IMR-90 (cell line): ENCODE measurements around the gene MNDA. TPM values are rescaled to one million over a fixed set of nuclear protein-coding genes. Genes with fewer than 3 reads are reported as not detected.

ENCODE experiments used
- ATAC-seq: fragments of 200-7000 bp; cut with Tn5 transposase; 2 replicates; pipeline ENCODE4 v1.9.1; 2020; ENCODE audit warnings: low read depth, mild to moderate bottlenecking, moderate library complexity
- BruUV-seq: library from RNA; stranded (reverse); fragments of 400-500 nt; replicated peaks from 2 replicates; lab custom pipeline; 2021; lab: Mats Ljungman, UMichigan
- CTCF ChIA-PET: fragments of 300-600 bp; formaldehyde crosslinking; extraction: SDS; loops from one replicate; lab custom pipeline; 2021; ENCODE audit warnings: antibody characterized with exemption; lab: Yijun Ruan, JAX
- POLR2A ChIA-PET: fragments of 300-600 bp; sonication (Branson Sonifier 250); formaldehyde crosslinking; loops from one replicate; lab custom pipeline; 2022; ENCODE audit warnings: antibody characterized with exemption; ENCODE audit not compliant: unreplicated experiment; lab: Charles Lee
- DNase-seq: peaks from one replicate; pipeline ENCODE4 v3.0.0; 2013
- H2AFZ ChIP-seq: replicated peaks from 2 replicates; pipeline ENCODE3; 2013; ENCODE audit warnings: low read length, mild to moderate bottlenecking; ENCODE audit not compliant: poor library complexity
- H2AK5ac ChIP-seq: 2 replicates; pipeline ENCODE4 v1.6.1; 2013; ENCODE audit warnings: low read depth, low read length, inconsistent platforms
- H2AK9ac ChIP-seq: replicated peaks from 2 replicates; pipeline ENCODE3; 2013; ENCODE audit warnings: mild to moderate bottlenecking, low read depth, low read length, moderate library complexity; ENCODE audit not compliant: poor library complexity
- H2BK120ac ChIP-seq: 2 replicates; pipeline ENCODE4 v1.6.1; 2013; ENCODE audit warnings: low read depth, low read length, inconsistent platforms
- H2BK15ac ChIP-seq: 3 replicates; pipeline ENCODE4 v1.6.1; 2013; ENCODE audit warnings: low read depth, low read length, inconsistent platforms
- H2BK20ac ChIP-seq: 2 replicates; pipeline ENCODE4 v1.6.1; 2013; ENCODE audit warnings: low read depth, mild to moderate bottlenecking, inconsistent platforms, low read length, moderate library complexity
- H2BK5ac ChIP-seq: 2 replicates; pipeline ENCODE4 v1.6.1; 2013; ENCODE audit warnings: mild to moderate bottlenecking, low read depth, low read length, inconsistent platforms; ENCODE audit not compliant: poor library complexity, severe bottlenecking
- H3K14ac ChIP-seq: replicated peaks from 2 replicates; pipeline ENCODE4 v1.6.1; 2013; ENCODE audit warnings: low read depth, low read length, inconsistent platforms
- H3K18ac ChIP-seq: 2 replicates; pipeline ENCODE4 v1.6.1; 2013; ENCODE audit warnings: low read depth, low read length, control low read depth
- H3K23ac ChIP-seq: 2 replicates; pipeline ENCODE4 v1.6.1; 2013; ENCODE audit warnings: low read depth, low read length, inconsistent platforms
- H3K27ac ChIP-seq: 2 replicates; pipeline ENCODE4 v1.5.1; 2013; ENCODE audit warnings: mild to moderate bottlenecking, control low read depth, low read length; ENCODE audit not compliant: insufficient read depth
- H3K27me3 ChIP-seq: 2 replicates; pipeline ENCODE4 v1.6.1; 2013; ENCODE audit warnings: low read length; ENCODE audit not compliant: control insufficient read depth, insufficient read depth
- H3K36me3 ChIP-seq: 2 replicates; pipeline ENCODE4 v1.6.1; 2013; ENCODE audit warnings: low read length, mixed read lengths; ENCODE audit not compliant: control insufficient read depth, insufficient read depth
- H3K4ac ChIP-seq: 2 replicates; pipeline ENCODE4 v1.6.1; 2013; ENCODE audit warnings: low read depth, low read length, inconsistent platforms
- H3K4me1 ChIP-seq: 2 replicates; pipeline ENCODE4 v1.6.1; 2013; ENCODE audit warnings: low read length, mixed read lengths; ENCODE audit not compliant: control insufficient read depth, insufficient read depth
- H3K4me2 ChIP-seq: 2 replicates; pipeline ENCODE4 v1.6.1; 2013; ENCODE audit warnings: low read depth, mild to moderate bottlenecking, control low read depth, low read length, moderate library complexity
- H3K4me3 ChIP-seq: 2 replicates; pipeline ENCODE4 v1.5.1; 2013; ENCODE audit warnings: low read depth, mild to moderate bottlenecking, control low read depth, low read length, moderate library complexity; ENCODE audit not compliant: insufficient read depth
- H3K56ac ChIP-seq: 2 replicates; pipeline ENCODE4 v1.6.1; 2013; ENCODE audit warnings: low read length, inconsistent platforms; ENCODE audit not compliant: insufficient read depth; ENCODE audit errors: extremely low read depth
- H3K79me1 ChIP-seq, 2 experiments: 2 replicates each; pipeline ENCODE4 v1.6.1; 2013; ENCODE audit warnings: low read length in 2 of 2, inconsistent platforms in 1 of 2, low read depth in 1 of 2
- H3K9ac ChIP-seq: 2 replicates; pipeline ENCODE4 v1.6.1; 2013; ENCODE audit warnings: low read depth, low read length, control low read depth
- H3K9me1 ChIP-seq: 2 replicates; pipeline ENCODE4 v1.6.1; 2013; ENCODE audit warnings: low read length, inconsistent platforms; ENCODE audit not compliant: insufficient read depth
- H3K9me3 ChIP-seq: 2 replicates; pipeline ENCODE4 v1.6.1; 2013; ENCODE audit warnings: low read length; ENCODE audit not compliant: control insufficient read depth, insufficient read depth
- H4K20me1 ChIP-seq: 2 replicates; pipeline ENCODE4 v1.6.1; 2013; ENCODE audit warnings: low read length, inconsistent platforms; ENCODE audit not compliant: insufficient read depth
- H4K5ac ChIP-seq: 2 replicates; pipeline ENCODE4 v1.6.1; 2013; ENCODE audit warnings: mild to moderate bottlenecking, low read depth, low read length, control low read depth
- H4K8ac ChIP-seq, 2 experiments: 2 replicates each; pipeline ENCODE4 v1.6.1; 2013; ENCODE audit warnings: low read depth in 2 of 2, low read length in 2 of 2, control low read depth in 1 of 2, inconsistent platforms in 1 of 2
- H4K91ac ChIP-seq: 2 replicates; pipeline ENCODE4 v1.6.1; 2013; ENCODE audit warnings: low read depth, low read length, inconsistent platforms; ENCODE audit not compliant: insufficient read depth
- BHLHE40 ChIP-seq: fragments of 150-350 bp; IDR thresholded peaks from 2 replicates; pipeline ENCODE4 v1.6.1; 2016; ENCODE audit warnings: mild to moderate bottlenecking, low read depth, low read length
- CEBPB ChIP-seq: IDR thresholded peaks from 2 replicates; pipeline ENCODE4 v1.6.1; 2012; ENCODE audit warnings: low read depth, low read length, improper control_type of control experiment
- CHD1 ChIP-seq: IDR thresholded peaks from 2 replicates; pipeline ENCODE4 v1.6.1; 2012; ENCODE audit warnings: low read depth, low read length, improper control_type of control experiment
- CTCF ChIP-seq: conservative IDR thresholded peaks from 2 replicates; pipeline ENCODE4 v1.5.1; 2012; ENCODE audit warnings: mild to moderate bottlenecking, low read depth, low read length, improper control_type of control experiment
- ELK1 ChIP-seq: fragments of 150-350 bp; IDR thresholded peaks from 2 replicates; pipeline ENCODE4 v1.6.1; 2016; ENCODE audit warnings: low read depth, mild to moderate bottlenecking, low read length, moderate library complexity, borderline replicate concordance
- FOS ChIP-seq: fragments of 150-350 bp; IDR thresholded peaks from 2 replicates; pipeline ENCODE4 v1.6.1; 2016; ENCODE audit warnings: low read depth, low read length
- MAFK ChIP-seq: IDR thresholded peaks from 2 replicates; pipeline ENCODE4 v1.6.1; 2012; ENCODE audit warnings: low read depth, low read length, improper control_type of control experiment
- MAZ ChIP-seq: IDR thresholded peaks from 2 replicates; pipeline ENCODE4 v1.6.1; 2012; ENCODE audit warnings: low read depth, mild to moderate bottlenecking, low read length, improper control_type of control experiment, moderate library complexity, borderline replicate concordance
- MXI1 ChIP-seq: IDR thresholded peaks from 2 replicates; pipeline ENCODE4 v1.6.1; 2012; ENCODE audit warnings: low read depth, mild to moderate bottlenecking, low read length, moderate library complexity, borderline replicate concordance
- NFE2L2 ChIP-seq: fragments of 150-350 bp; IDR thresholded peaks from 2 replicates; pipeline ENCODE4 v1.6.1; 2016; ENCODE audit warnings: low read depth, mild to moderate bottlenecking, low read length
- POLR2A ChIP-seq: IDR thresholded peaks from 2 replicates; pipeline ENCODE4 v1.6.1; 2012; ENCODE audit warnings: mild to moderate bottlenecking, low read depth, low read length
- RAD21 ChIP-seq: IDR thresholded peaks from 2 replicates; pipeline ENCODE4 v1.6.1; 2012; ENCODE audit warnings: low read length, improper control_type of control experiment
- RCOR1 ChIP-seq: IDR thresholded peaks from 2 replicates; pipeline ENCODE4 v1.6.1; 2012; ENCODE audit warnings: mild to moderate bottlenecking, low read length, improper control_type of control experiment; ENCODE audit not compliant: insufficient replicate concordance
- RFX5 ChIP-seq: IDR thresholded peaks from 2 replicates; pipeline ENCODE4 v1.8.0; 2012; ENCODE audit warnings: low read depth, mild to moderate bottlenecking, low read length, moderate library complexity
- SMC3 ChIP-seq: fragments of 150-350 bp; IDR thresholded peaks from 2 replicates; pipeline ENCODE4 v1.6.1; 2016; ENCODE audit warnings: low read depth, mild to moderate bottlenecking, antibody characterized with exemption, low read length, moderate library complexity
- USF2 ChIP-seq: fragments of 150-350 bp; IDR thresholded peaks from 2 replicates; pipeline ENCODE4 v1.6.1; 2017; ENCODE audit warnings: mild to moderate bottlenecking, antibody characterized with exemption, low read length, low read depth
- WGBS, 2 experiments: methylation state at CpG; one replicate each; pipeline versions ENCODE4 v1.1.5 to v1.1.7; 2013; ENCODE audit warnings: missing lambda C conversion rate in 2 of 2; ENCODE audit not compliant: insufficient read length in 1 of 2; ENCODE audit errors: extremely low coverage in 2 of 2; 5-methylcytosine and 5-hydroxymethylcytosine counted together
- dilution Hi-C: fragments of 300-500 bp; cut with HindIII; formaldehyde crosslinking; loops from one replicate; pipeline ENCODE4 v1.14.3; 2018; ENCODE audit warnings: low sequenced_read_pairs; ENCODE audit not compliant: unreplicated experiment
- in situ Hi-C: fragments of 300-500 bp; cut with MboI; formaldehyde crosslinking; loops from 3 replicates; pipeline ENCODE4 v1.14.3; 2019; ENCODE audit warnings: low sequenced_read_pairs, inconsistent platforms, mixed read lengths
- intact Hi-C: fragments of 100-400 bp; cut with micrococcal nuclease; formaldehyde crosslinking; loops from 2 replicates; pipeline ENCODE4 v1.10.0; 2022
- polyA plus RNA-seq, 3 experiments: library from polyadenylated mRNA; depleted of rRNA; stranded (reverse); fragments of >200 nt; gene quantifications; 2 replicates each; pipeline ENCODE4 v1.2.3, GENCODE V29; 2012; ENCODE audit warnings: low replicate concordance in 1 of 3
- total RNA-seq: library from RNA; depleted of rRNA; stranded (reverse); fragments of >200 nt; gene quantifications from 2 replicates; pipeline ENCODE4 v1.2.3, GENCODE V29; 2012

Gene MNDA
- total and polyA plus RNA-seq, 2 of the 4 experiments (the other 2 are of a cell fraction), result not detected

DNA sequence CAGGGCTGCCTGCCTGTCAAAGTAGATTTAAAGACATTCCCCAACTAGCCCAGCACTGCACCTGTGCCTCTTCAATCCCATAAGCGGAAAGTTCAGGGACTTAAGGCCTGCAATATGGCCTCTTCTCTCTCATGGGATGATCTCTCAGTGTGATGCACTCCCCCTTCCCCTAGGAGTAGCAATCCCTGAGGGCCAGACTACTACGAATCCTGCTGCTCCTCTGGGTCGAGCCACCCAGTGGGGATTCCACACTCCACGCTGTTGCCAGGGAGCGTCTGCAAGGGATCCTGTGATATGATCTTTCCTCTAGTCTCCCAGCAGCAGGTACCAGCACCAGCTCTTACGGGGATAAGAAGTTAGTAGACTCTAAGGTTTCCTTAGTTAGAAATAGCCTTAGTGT is 36.9 kb upstream of the MNDA start:
- H2AK5ac ChIP-seq, result no peak overlapping the region
- no peak overlapping the region for H3K18ac ChIP-seq
- ChIA-PET CTCF (no interaction called here), POLR2A (no interaction called here)
- no peaks in the 10 kb centered on the region for H3K9me1 ChIP-seq
- H2AK9ac ChIP-seq, result no peak overlapping the region
- no peak for TF ChIP-seq MAFK
- TF ChIP-seq CHD1, result no peak
- no peak for TF ChIP-seq RFX5
- TF ChIP-seq FOS, result no peak
- TF ChIP-seq ELK1, result no peak
- TF ChIP-seq MXI1, result no peak
- no peak for TF ChIP-seq CEBPB
- no peak for TF ChIP-seq POLR2A
- no peak for TF ChIP-seq USF2
- no peak for TF ChIP-seq RAD21
- no peak for TF ChIP-seq BHLHE40
- TF ChIP-seq CTCF, result no peak
- no peak for TF ChIP-seq NFE2L2
- TF ChIP-seq RCOR1, result no peak
- no peak for TF ChIP-seq MAZ
- no peak for TF ChIP-seq SMC3
- H2BK15ac ChIP-seq, result no peak overlapping the region
- in situ Hi-C loops, result no loop called here
- no CpG with 5 or more reads among the region's 6 CpGs for WGBS, 2 experiments
- H3K4me1 ChIP-seq, result no peaks in the 10 kb centered on the region
- no peak overlapping the region for H2BK20ac ChIP-seq
- no peak overlapping the region for H3K14ac ChIP-seq
- H3K27me3 ChIP-seq, result no peaks in the 10 kb centered on the region
- no peak overlapping the region for H4K5ac ChIP-seq
- DNase-seq (no peak), ATAC-seq (no peak)
- dilution Hi-C loops, result no loop called here
- no peaks in the 10 kb centered on the region for H3K79me1 ChIP-seq
- no peaks in the 10 kb centered on the region for H4K20me1 ChIP-seq
- no TSS peak for BruUV-seq
- no peak overlapping the region for H2AFZ ChIP-seq
- no peak overlapping the region for H3K56ac ChIP-seq
- no peaks in the 10 kb centered on the region for H3K9me3 ChIP-seq
- H3K4ac ChIP-seq, result no peak overlapping the region
- H2BK120ac ChIP-seq, result no peak overlapping the region
- no peak overlapping the region for H3K27ac ChIP-seq
- H4K91ac ChIP-seq, result no peak overlapping the region
- intact Hi-C loops, result loop anchor here (10.0 kb wide), 1 partner anchor 281 kb away; the partner anchor contains the start of gene AIM2
- no peak overlapping the region for H4K8ac ChIP-seq
- H3K4me2 ChIP-seq, result no peak overlapping the region
- no peaks in the 10 kb centered on the region for H3K36me3 ChIP-seq
- no peak overlapping the region for H3K23ac ChIP-seq
- no peak overlapping the region for H2BK5ac ChIP-seq
- H3K9ac ChIP-seq, result no peak overlapping the region
- H3K4me3 ChIP-seq, result no peak overlapping the region
